Thoracic aorta (tissue), 2 donors: ENCODE measurements around the gene FBLN2. TPM values are rescaled to one million over a fixed set of nuclear protein-coding genes. Genes with fewer than 3 reads are reported as not detected.

ENCODE experiments used
- ATAC-seq: fragments of 150-250 bp; one replicate; pipeline ENCODE4 v1.8.0; 2017; ENCODE audit warnings: low read depth; ENCODE audit not compliant: insufficient number of reproducible peaks, low FRiP score
- DNase-seq: peaks from one replicate; pipeline ENCODE4 v3.0.0-alpha.2; 2020; ENCODE audit warnings: low spot score
- H3K27ac ChIP-seq, 2 donors: fragments of 200-600 bp; sonication (generic); 1 replicate in 1 of 2; 2 replicates in 1 of 2; pipeline ENCODE4 v1.5.1; 2016; ENCODE audit warnings: mild to moderate bottlenecking in 2 of 2, moderate library complexity in 2 of 2
- H3K27me3 ChIP-seq: fragments of 200-600 bp; sonication (generic); replicated peaks from 2 replicates; pipeline ENCODE4 v1.6.0; 2016; ENCODE audit warnings: mild to moderate bottlenecking; ENCODE audit not compliant: insufficient read depth
- H3K36me3 ChIP-seq: fragments of 200-600 bp; sonication (generic); one replicate; pipeline ENCODE4 v1.5.1; 2016
- H3K4me1 ChIP-seq, 2 donors: fragments of 200-600 bp; sonication (generic); 1 replicate in 1 of 2; 2 replicates in 1 of 2; pipeline versions ENCODE4 v1.5.1 to v1.6.0; 2016; ENCODE audit warnings: low read depth in 2 of 2, mild to moderate bottlenecking in 1 of 2; ENCODE audit not compliant: control insufficient read depth in 1 of 2
- H3K4me3 ChIP-seq: fragments of 200-600 bp; sonication (generic); 2 replicates; pipeline ENCODE4 v1.5.1; 2016; ENCODE audit warnings: mild to moderate bottlenecking
- H3K9me3 ChIP-seq: fragments of 200-600 bp; sonication (generic); 2 replicates; pipeline ENCODE4 v1.5.1; 2016
- total RNA-seq, 2 donors: library from RNA; depleted of rRNA; stranded (reverse); fragments of >200 nt; gene quantifications; one replicate each; pipeline versions ENCODE4 v1.1.0 to v1.2.3, GENCODE V29; 2016
- TF ChIP-seq, protein P1 (sequence below): fragments of 200-600 bp; sonication (generic); IDR thresholded peaks from one replicate; pipeline ENCODE4 v1.5.1; 2019; ENCODE audit warnings: antibody characterized with exemption

FBLN2 gene
- total RNA-seq, 2 donors from 2014 or later: 233 to 328 TPM

DNA sequence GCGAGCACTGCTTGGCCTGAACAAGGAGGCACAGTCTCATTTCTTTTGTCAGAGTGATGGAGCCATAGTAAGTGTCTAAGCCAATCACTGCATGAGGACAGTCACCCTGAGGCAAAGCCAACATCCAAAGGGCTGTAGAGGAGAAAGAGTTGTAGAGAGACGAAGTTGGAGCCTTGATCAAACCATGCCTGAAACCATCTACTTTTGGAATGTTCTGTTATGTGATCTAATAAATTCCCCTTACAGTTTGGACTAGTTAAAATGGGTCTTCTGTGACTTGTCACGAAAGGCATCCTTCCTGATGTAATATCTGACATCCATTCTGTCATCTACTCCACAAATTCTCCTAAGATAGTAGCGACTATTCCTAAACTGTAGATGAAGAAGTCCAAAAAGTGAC, 128.3 kb downstream of the FBLN2 start:
- TF ChIP-seq, protein P1, sequence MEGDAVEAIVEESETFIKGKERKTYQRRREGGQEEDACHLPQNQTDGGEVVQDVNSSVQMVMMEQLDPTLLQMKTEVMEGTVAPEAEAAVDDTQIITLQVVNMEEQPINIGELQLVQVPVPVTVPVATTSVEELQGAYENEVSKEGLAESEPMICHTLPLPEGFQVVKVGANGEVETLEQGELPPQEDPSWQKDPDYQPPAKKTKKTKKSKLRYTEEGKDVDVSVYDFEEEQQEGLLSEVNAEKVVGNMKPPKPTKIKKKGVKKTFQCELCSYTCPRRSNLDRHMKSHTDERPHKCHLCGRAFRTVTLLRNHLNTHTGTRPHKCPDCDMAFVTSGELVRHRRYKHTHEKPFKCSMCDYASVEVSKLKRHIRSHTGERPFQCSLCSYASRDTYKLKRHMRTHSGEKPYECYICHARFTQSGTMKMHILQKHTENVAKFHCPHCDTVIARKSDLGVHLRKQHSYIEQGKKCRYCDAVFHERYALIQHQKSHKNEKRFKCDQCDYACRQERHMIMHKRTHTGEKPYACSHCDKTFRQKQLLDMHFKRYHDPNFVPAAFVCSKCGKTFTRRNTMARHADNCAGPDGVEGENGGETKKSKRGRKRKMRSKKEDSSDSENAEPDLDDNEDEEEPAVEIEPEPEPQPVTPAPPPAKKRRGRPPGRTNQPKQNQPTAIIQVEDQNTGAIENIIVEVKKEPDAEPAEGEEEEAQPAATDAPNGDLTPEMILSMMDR: no peak
- ATAC-seq (no peak), DNase-seq (no peak)
- Histone ChIP-seq H3K27me3 (no peaks in the 10 kb centered on the region), H3K27ac (no peak overlapping the region), H3K9me3 (no peaks in the 10 kb centered on the region), H3K4me3 (no peak overlapping the region), H3K36me3 (no peaks in the 10 kb centered on the region), H3K4me1 (no peaks in the 10 kb centered on the region)

DNA sequence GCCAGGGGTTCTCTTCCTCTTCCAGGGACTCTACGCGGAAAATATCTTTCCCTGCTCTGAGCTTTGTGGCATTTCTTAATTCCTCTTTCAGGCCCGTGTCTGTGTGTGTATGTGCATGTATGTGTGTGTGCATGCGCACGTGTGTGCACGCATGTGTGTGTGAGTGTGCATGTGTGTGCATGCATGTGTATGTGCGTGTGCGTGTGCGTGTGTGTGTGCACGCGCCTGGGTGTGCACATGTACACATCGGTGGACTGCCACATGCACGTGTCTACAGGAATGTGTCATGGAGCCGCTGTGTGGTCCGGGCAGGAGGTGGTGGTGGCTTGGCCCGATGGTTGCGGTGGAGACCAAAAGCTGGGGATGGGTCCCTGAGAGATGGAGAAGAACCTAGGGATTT, 133.0 kb downstream of the FBLN2 start:
- no peak for DNase-seq

DNA sequence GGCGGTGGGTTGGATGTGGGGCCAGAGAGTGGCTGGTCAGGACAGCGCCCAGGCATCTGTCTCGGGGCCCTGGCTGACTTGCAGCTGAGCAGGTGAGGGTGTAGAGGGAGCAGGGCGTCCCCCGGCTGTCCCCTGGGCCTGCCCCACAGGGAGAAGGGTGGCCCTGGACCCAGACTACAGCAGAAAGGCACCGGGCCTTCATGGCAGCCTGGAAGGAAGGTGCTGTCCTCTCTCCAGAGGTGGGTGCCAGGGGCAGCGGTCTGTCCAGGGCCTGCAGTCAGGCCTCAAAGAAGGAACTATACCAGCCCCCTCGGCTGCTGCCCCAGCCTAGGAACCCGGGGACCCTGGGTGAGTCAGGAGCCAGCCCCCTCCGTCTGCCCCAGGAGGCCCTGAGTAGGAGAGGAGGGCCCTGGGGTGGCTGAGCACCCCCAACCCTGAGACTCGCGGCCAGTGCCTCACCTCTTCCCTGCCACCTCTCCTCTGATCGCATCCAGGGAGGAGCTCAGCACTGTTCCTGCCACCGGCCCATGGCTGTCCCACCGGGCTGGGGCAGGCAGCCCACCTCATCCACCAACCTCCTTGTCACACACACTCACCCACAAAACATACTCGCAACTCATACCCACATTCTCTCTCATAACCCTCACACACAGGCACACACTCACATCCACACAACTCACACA, 133.5 kb downstream of the FBLN2 start:
- ATAC-seq: no peak
- no peak for DNase-seq
- no peaks in the 10 kb centered on the region for H3K9me3 ChIP-seq
- no peaks in the 10 kb centered on the region for H3K36me3 ChIP-seq
- H3K27me3 ChIP-seq: no peaks in the 10 kb centered on the region
- H3K27ac ChIP-seq: no peak overlapping the region
- H3K4me1 ChIP-seq: no peaks in the 10 kb centered on the region
- H3K4me3 ChIP-seq: no peak overlapping the region
- TF ChIP-seq, protein P1: no peak

More for the DNA sequence above, 133.0 kb downstream of the FBLN2 start:
- Histone ChIP-seq H3K9me3 (no peaks in the 10 kb centered on the region), H3K36me3 (no peaks in the 10 kb centered on the region), H3K27ac (no peak overlapping the region), H3K4me1 (no peaks in the 10 kb centered on the region), H3K27me3 (no peaks in the 10 kb centered on the region), H3K4me3 (no peak overlapping the region)
- TF ChIP-seq, protein P1: no peak
- no peak for ATAC-seq

DNA sequence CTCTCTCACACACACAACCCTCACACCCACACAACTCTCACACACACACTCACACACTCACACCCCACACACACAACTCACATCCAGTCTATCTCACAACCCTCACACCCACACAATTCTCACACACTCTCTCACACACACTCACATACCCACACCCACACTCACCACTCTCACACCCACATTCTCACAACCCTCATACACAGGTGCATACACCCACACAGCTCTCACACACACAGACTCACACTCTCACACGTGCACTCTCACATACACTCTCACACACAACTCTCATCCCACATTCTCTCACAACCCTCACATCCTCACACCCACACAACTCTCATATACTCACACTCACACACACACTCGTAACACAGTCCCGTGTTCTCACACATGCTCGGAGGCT, 134.4 kb downstream of the FBLN2 start:
- Histone ChIP-seq H3K4me3 (no peak overlapping the region), H3K36me3 (no peaks in the 10 kb centered on the region), H3K4me1 (no peaks in the 10 kb centered on the region), H3K27me3 (no peaks in the 10 kb centered on the region), H3K9me3 (no peaks in the 10 kb centered on the region), H3K27ac (no peak overlapping the region)
- DNase-seq: no peak
- no peak for ATAC-seq
- TF ChIP-seq, protein P1: no peak

DNA sequence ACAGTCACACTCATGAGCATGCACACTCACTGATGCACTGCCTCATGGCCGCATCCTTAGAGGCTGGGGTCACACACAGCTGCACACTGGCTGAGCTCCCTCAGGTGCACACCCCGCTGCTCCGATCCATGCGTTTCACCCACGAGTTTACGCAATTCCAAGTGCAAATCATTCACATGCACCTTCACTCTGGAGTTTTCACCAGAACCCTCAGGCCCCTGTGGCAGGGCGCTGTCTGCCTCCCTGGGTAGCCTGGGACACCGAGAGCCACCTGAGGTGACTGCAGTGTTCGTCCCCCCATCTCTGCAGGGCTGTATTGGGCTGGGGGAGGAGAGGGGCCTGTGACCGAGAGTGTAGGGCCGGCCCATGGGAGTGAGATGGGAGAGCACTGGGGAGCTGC, 134.8 kb downstream of the FBLN2 start:
- no peak for DNase-seq
- no peaks in the 10 kb centered on the region for H3K36me3 ChIP-seq
- no peaks in the 10 kb centered on the region for H3K4me1 ChIP-seq
- TF ChIP-seq, protein P1: no peak
- no peak for ATAC-seq
- no peak overlapping the region for H3K27ac ChIP-seq
- H3K9me3 ChIP-seq: no peaks in the 10 kb centered on the region
- H3K27me3 ChIP-seq: no peaks in the 10 kb centered on the region
- H3K4me3 ChIP-seq: no peak overlapping the region
